HG02623 (cell line): ENCODE measurements around the gene SSR4.

Source experiments
- ATAC-seq: cut with Tn5 transposase; IDR thresholded peaks from one replicate; pipeline ENCODE4 v1.9.1; 2021; ENCODE audit warnings: moderate library complexity; ENCODE audit not compliant: unreplicated experiment

Gene SSR4

GRCh38 chrX:153769158-153769864, 25.2 kb upstream of the SSR4 start:
- no peak for ATAC-seq

DNA sequence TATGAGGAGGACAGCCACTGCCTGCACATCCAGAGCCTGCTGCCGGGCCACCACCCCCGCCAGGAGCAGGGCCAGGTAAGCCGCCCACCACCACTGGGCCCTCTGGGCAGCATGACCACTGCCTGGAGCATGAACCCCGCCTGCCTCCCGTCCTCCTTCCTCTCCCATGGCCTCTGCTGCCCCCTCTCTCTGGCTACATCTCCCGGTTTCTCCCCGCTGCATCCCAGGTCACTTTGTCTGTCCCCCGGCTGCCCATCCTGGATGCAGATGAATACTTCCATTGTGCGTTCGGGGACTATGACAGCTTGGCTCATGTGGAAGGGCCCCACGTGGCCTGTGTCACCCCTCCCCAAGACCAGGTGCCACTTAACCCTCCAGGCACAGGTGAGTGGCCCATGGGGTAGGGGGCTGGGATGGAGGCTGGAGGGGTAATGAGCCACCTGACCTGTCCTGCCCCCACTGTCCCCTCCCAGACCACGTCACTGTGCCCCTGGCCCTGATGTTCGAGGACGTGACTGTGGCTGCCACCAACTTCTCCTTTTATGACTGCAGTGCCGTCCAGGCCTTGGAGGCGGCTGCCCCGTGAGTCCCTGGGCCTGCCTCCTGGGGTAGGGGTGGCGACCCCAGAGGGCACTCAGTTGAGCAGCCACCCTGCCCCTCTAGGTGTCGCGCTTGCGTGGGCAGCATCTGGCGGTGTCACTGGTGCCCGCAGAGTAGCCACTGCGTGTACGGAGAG, 24.4 kb upstream of the SSR4 start:
- ATAC-seq: no peak

DNA sequence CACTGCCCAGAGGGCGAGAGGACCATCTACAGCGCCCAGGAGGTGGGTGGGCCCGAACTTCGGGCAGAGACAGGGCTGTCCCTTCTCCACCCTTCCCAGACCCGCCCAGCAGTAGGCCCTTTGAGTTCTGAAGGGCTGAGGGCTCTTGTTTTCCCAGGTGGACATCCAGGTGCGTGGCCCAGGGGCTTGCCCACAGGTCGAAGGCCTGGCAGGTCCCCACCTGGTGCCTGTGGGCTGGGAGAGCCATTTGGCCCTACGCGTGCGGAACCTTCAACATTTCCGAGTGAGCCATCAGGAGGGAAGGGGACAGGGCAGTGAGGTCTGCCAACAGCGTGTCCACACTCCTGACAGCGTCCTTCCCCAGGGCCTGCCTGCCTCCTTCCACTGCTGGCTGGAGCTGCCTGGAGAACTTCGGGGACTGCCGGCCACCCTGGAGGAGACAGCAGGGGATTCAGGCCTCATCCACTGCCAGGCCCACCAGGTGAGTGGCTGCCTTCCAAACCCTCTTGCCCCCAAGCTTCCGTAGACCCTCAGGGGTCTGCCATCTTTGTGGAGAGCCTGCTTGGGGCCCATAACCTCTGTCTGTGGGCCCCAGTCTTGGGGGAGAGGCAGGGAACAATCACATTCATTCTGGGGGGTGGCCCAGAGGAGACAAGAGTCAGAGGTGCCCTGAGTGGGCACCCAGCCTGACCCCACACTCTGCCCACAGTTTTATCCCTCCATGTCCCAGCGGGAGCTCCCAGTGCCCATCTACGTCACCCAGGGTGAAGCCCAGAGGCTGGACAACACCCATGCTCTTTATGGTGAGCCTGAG, 23.7 kb upstream of the SSR4 start:
- ATAC-seq: no peak

GRCh38 chrX:153771415-153772315, 22.8 kb upstream of the SSR4 start:
- ATAC-seq: no peak

DNA sequence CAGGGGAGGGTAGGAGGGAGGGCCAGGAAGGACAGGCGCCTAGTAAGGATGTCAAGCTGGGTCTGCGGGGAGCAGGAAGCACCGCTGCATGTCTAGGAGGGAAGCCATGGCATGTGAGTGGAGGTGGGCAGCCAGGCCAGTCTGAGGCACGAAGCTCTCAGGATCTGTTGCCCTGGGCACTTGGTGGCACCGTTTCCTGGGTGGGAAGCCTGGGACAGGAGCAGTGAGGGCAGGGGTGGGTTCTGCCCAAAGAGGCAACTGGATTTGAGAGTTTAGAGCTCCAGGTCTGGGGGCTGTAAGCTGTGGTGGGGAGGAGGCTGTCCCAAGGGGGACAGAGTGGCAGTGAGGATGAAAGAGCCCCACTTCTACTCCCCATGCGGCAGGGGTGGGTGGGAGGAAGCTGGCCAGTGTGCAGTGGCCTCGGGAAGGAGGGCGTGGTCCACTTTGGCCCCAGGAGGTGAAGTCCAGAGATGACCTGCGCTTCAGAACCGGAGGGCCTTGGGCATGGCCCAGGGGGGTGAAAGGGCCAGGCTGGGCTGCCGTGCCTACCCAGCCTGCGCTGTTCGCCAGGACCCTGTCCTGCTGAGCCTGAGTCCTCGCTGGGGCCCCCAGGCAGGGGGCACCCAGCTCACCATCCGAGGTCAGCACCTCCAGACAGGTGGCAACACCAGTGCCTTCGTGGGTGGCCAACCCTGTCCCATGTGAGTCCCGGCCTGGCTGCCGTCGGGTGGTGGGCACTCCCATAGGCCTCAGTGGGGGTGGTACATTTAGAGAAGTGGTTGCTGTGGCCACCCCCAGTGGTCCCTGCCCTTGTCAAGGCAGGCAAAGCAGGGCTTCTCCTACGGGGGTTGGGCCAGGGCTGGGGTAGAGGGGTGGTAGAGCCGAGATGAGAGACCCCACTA, 21.9 kb upstream of the SSR4 start:
- no peak for ATAC-seq

- ATAC-seq: no peak
Measured at GRCh38 chrX:153773218-153773611, 21.3 kb upstream of the SSR4 start.

- no peak for ATAC-seq
Measured at GRCh38 chrX:153773741-153774575, 20.5 kb upstream of the SSR4 start.

GRCh38 chrX:153774576-153775292, 19.7 kb upstream of the SSR4 start:
- ATAC-seq: no peak

DNA sequence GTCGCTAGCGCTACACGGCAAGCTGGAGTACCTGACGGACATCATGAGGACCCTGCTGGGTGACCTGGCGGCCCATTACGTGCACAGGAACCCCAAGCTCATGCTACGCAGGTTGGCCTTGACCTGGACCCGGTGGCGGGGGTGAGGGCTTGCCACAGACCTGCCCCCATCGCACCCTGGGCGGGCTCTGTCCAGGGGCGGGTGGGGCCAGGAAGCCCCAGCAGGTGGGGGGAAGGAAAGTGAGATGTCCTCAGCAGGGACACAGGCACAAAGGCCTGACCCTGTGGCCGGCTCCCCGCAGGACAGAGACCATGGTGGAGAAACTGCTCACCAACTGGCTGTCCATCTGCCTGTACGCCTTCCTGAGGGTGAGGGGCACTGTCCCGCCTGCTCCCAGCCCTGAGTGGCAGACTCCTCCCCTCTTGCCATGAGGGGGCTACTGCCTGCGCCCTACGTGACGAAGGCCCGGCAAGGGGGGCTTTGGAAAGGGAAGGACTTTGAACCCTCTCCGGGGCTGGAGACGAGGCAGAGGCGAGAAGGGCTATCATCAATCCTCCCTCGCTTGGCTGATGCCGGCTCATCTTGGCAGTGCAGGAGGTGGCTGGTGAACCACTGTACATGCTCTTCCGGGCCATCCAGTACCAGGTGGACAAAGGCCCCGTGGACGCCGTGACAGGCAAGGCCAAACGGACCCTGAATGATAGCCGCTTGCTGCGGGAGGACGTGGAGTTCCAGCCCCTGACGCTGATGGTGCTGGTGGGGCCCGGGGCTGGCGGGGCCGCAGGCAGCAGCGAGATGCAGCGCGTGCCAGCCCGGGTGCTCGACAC, 19.0 kb upstream of the SSR4 start:
- no peak for ATAC-seq

GRCh38 chrX:153776120-153776599, 18.3 kb upstream of the SSR4 start:
- ATAC-seq: no peak

GRCh38 chrX:153776611-153777045, 17.8 kb upstream of the SSR4 start:
- ATAC-seq: no peak

DNA sequence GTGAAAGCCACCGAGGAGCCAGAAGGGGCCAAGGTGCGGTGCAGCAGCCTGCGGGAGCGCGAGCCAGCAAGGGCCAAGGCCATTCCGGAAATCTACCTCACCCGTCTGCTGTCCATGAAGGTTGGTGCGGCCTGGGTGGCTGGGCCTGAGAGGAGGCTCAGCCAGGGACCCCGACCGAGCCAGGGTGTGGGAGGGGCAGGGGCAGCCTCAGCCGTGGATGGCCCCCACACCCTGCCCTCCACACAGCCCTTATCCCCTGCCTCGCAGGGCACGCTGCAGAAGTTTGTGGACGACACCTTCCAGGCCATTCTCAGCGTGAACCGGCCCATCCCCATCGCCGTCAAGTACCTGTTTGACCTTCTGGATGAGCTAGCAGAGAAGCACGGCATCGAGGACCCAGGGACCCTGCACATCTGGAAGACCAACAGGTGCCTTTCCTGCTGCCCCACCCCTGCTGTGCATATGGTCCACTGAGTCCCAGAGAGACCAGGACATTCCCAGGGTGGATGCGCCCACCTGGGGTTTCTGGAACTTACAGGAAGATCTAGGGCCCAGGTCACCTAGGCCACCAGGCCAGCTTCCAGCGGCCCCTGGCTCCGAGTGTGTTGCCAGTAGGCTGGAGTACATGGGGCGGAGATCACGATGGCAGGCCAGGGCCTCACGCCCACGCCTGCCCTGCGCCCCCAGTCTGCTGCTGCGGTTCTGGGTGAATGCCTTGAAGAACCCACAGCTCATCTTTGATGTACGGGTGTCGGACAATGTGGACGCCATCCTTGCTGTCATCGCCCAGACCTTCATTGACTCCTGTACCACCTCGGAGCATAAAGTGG, 17.0 kb upstream of the SSR4 start:
- no peak for ATAC-seq

- ATAC-seq: no peak
Measured at GRCh38 chrX:153778181-153778580, 16.3 kb upstream of the SSR4 start.

GRCh38 chrX:153778684-153779101, 15.8 kb upstream of the SSR4 start:
- ATAC-seq: no peak

DNA sequence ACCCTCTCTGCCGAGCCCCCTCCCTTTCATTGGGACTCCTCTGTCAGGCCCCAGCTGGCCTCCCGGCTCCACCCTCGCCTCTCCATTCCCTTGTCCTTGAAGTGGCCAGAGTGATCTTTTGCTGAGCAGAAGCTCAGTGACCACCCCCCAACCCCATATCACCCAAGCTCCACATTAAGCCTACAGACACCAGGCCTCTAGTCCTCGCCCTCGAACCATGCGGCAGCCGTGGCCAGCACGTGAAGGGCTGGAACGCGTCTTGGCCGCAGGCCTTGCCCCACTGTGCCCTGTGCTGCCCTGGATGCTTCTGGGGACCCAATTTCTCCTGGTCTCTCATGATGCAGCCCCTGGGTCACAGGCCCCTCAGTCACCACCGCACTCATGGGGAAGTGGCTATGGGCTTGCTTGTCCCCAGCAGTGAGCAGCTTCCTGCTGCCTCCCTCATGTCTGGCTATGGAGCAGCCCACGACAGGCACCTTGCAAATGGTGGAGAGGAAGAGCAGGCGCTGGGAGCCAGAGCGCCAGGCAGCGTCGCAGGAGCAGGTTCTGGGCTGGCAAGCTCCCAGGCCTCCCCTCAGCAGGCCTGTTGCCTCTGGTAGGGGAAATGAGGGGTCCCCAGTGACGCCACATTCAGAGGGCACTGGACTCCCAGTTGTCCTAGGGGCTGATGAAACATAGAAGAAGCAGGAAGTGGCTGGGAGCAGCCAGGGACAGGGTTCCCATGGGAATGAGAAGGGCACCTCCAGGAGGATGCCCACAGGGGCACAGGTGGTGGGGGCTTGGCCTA, 14.4 kb upstream of the SSR4 start:
- ATAC-seq: no peak
